HG03457 (cell line): Measurements from ENCODE around the gene KIF25.
"Not testable (repeated sequence)": the region's sequence is repeated elsewhere in the genome, so short reads cannot be mapped to it uniquely, and the experiment has no call there.

Experiments used
- ATAC-seq: cut with Tn5 transposase; IDR thresholded peaks from one replicate; pipeline ENCODE4 v1.9.1; 2021; ENCODE audit warnings: moderate number of reproducible peaks; ENCODE audit not compliant: unreplicated experiment

KIF25 gene

DNA sequence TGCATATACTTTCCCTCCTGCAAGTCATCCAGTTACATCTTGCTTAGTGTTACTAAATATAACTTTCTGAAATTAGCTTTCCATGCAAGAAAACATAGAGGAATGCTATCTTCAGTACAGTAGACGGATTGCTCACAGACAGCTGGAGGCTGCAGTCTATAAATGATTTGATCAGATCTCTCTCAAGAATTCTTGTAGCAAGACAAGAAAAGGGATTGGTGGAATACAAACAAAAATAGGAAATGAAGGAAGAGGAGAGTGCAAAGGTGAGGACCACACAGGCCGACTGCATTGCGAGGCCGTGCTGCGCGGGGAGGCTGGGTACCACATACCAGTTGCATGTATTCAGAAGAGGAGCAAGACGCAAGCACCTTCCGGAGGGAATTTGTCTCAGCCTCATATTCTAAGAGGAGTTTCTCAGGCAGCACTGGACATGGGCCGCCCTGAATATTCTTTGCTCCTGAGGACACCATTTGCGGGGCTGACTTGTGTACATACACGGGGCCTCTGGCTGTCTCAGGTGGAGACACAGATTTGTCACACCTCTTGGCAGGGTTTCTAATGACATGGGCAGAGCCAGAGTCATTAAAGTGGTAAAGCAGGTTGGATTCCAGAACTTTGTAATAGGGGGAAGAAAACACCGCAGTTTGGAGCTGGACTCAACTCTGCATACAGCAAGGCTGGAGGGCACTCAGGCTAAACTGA lies 22.7 kb upstream of the KIF25 start:
- ATAC-seq = no peak

- no peak for ATAC-seq
Observed at GRCh38 chr6:167975458-167975857, 22.0 kb upstream of the KIF25 start.

- ATAC-seq = not testable (repeated sequence)
Observed at GRCh38 chr6:167976116-167976657, 21.3 kb upstream of the KIF25 start.

DNA sequence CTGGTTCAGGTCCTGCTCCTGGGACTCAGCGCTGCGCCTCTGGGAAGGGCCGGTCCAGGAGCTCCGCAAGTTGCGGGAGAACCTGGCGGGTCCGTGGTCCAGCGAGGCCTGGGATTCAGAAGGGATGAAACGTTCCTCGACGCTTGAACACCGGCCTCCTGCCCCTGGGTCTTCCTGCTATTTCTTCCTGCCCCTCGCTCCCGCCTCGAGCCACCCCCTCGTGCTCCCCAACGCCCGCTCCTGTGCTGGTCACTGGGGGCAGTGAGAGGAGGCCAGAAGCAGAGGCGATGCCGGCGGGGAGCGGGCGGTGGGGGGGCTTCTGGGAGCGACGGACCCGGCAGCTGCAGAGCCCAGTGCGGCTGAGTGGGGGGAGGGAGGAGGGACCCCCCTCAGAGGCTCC lies 20.8 kb upstream of the KIF25 start:
- ATAC-seq = no peak

- ATAC-seq = no peak
Observed at GRCh38 chr6:167977717-167978467, 19.6 kb upstream of the KIF25 start.

DNA sequence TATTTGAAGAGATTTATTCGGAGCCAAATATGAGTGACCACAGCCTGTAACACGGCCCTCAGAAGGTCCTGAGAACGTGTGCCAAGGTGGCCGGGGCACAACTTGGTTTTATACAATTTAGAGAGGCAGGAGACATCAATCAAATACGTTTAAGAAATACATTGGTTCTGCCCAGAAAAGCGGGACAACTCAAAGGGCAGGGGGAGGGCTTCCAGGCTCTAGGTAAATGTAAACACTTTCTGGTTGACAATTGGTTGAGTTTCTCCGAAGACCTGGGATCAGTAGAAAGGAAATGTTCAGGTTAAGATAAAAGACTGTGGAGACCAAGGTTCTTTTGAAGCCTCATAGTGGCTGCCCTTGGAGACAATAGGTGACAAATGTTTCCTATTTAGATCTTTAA lies 18.9 kb upstream of the KIF25 start:
- ATAC-seq = no peak

- no peak for ATAC-seq
Observed at GRCh38 chr6:167979436-167980139, 17.9 kb upstream of the KIF25 start.

- no peak for ATAC-seq
Observed at GRCh38 chr6:167980911-167981580, 16.4 kb upstream of the KIF25 start.

DNA sequence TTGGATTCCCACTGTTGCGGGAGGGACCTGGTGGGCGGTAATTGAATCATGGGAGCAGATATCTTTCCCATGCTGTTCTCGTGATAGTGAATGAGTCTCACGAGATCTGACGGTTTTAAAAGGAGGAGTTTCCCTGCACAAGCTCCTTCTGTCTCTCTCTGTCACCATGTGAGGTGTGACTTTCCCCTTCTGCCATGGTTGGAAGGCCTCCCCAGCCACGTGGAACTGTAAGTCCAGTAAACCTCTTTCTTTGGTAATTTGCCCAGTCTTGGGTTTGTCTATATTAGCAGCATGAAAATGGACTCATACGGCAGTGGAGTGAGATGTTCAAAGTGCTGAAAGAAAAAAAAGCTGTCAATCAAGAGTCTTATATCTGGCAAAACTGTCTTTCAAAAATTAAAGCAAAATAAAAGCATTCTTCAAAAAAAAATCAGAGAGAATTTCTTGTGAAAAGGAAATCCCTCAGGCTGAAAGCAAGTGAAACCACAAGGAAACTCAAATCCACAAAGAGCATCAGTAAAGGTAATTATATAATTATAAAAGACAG lies 15.5 kb upstream of the KIF25 start:
- no peak for ATAC-seq

GRCh38 chr6:167984144-167984719 lies 13.2 kb upstream of the KIF25 start:
- ATAC-seq = no peak

GRCh38 chr6:167984876-167985604 lies 12.4 kb upstream of the KIF25 start:
- no peak for ATAC-seq

DNA sequence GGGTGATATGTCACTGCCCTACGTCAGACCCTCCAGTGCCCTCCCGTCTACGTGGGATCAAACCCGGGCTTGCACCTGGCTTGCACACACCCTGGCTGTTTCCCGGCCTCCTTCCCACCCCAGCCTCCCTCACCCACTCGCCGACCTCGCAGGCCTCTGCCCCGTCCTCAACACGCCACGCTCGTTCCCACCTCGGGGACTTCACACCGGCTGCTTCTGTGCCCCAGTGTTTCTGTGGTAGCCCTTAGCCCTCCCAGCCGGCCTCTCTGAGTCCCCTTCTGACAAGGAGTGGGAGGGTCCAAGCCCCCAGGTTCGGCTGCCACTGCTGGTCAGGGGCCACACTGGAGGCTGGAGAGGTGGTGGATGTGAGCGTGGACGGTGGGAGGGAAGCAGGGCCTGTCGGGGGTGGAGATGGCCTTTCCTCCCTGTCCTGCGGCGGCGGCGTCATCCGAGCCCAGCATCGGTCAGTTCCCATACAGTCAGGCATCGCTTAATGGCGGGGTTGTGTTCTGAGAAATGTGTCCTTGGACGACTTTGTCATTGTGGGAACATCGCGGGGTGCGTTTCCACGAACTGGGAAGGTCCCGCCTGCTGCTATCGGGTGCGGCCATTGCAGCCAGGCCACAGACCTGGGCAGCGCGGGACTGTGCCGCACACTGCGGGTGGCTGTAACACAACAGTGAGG lies 11.4 kb upstream of the KIF25 start:
- ATAC-seq = no peak

- no peak for ATAC-seq
Observed at GRCh38 chr6:167987396-167988153, 9.9 kb upstream of the KIF25 start.

DNA sequence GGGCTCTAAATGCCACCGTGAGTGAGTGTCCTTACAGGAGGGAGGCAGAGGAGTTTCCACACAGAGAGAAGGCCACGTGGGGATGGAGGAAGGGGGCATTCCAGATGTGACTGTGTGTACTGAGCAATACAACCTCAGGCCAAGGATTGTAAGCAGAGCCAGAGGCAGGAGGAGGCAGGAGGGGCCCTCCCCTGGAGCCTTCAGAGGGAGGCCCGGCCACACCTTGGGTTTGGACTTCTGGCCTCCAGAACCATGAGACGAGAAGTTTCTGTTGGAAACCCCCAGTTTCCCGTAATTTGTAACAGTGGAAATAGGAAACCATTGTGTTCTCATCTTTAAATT lies 9.3 kb upstream of the KIF25 start:
- ATAC-seq = no peak

DNA sequence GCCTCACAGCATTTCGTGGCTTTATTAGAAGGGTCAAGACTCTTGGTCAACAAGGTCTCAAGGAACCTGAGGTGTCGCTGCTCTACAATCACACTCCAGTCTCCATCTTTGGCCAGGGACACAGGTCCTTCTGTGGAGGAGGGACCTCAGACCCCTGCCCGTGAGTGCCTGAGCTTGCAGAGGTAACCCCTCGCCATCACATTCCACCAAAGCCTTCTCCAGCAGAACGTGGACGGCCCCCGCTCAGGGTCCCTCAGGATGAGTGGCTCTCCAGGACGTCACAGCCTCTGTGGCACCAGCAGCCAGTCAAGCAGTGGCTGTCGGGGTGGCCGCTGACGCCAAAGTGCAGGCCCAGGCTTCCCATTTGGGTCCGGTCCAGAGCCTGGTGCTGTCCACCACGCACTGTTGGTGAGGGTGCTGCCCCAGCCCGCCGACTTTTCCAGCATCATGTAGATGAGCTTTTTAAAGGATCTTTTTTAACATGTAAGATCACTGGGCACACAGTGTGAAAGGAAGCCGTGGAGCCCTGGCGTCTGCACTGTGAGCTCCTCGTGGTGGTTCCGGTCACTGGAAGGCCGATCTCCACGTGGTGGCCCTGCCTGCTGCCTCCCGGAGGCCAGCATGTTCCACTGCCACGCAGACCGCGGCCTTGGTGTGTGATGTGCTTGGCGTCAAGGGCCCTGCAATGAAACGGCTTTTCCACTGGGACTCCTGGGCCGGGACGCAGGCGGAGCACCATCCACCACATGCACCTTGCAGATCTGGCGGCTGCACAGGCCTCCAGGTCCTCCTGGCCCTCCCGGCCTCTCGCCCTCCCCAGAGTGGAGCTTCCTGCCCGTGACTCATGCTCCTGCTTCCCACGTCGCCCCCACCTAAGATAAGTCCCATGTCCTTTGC lies 8.3 kb upstream of the KIF25 start:
- no peak for ATAC-seq

- ATAC-seq = no peak
Observed at GRCh38 chr6:167990016-167990945, 7.2 kb upstream of the KIF25 start.

DNA sequence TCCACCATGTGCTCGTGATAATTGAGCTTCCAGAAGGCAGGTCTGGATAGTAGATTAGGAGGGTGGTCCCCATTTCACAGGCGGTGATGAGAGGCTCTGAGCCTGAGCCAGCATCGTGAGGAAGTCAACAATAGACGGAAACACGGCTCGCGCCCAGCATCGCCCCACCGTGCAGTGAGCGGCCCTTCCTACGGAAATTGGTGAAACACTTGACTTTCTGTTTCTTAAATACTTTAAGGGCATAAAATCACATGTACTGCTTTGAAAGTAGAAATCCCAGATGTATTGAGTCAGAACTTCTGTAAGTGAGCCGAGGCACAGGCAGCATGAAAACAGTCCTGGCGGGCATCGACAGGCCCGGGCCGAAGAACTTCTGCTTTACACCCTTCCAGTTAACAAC lies 4.3 kb upstream of the KIF25 start:
- ATAC-seq = no peak
